Erythroblast (primary cell): ENCODE data around the gene LRRC4.

Experiments used
- GATA1 ChIP-seq: IDR thresholded peaks from 2 replicates; pipeline ENCODE4 v1.6.1; 2011; ENCODE audit warnings: low read depth, mild to moderate bottlenecking, control low read depth, low read length, moderate library complexity
- POLR2A ChIP-seq: IDR thresholded peaks from 2 replicates; pipeline ENCODE4 v1.6.1; 2011; ENCODE audit warnings: mild to moderate bottlenecking, low read length

DNA sequence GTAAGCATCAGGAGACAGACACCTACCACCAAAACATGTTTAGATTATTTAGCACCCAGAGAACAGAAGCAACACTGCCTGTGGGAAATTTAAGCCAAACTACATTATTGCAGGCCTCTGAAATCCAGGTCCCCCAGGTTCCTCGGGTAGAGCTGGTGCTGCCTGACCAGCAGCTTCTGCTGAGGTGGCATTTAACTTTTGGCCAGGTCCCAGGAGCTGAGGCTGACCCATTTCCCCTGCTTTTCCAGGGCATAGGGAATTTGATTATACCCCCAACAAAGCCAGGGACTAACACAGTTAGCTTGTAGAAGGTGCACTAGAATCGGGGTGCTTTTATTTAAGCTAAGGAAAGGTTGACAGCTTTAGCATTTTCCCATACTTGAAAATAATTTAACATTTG, 4.7 kb downstream of the LRRC4 start:
- no peak for TF ChIP-seq POLR2A
- no peak for TF ChIP-seq GATA1
